AG10803 (cell line): Measurements from ENCODE around the gene TRMU.

Experiments used
- DNase-seq: peaks from one replicate; pipeline ENCODE4 v3.0.0; 2010; ENCODE audit warnings: low read depth
- H3K4me3 ChIP-seq: 2 replicates; pipeline ENCODE4 v1.5.1; 2011; ENCODE audit warnings: mild to moderate bottlenecking, low read length, control low read depth
- TF ChIP-seq, protein P1 (sequence below): conservative IDR thresholded peaks from 2 replicates; pipeline ENCODE4 v1.5.1; 2011; ENCODE audit warnings: mild to moderate bottlenecking, low read length, control low read depth, inconsistent platforms

Gene TRMU, protein sequence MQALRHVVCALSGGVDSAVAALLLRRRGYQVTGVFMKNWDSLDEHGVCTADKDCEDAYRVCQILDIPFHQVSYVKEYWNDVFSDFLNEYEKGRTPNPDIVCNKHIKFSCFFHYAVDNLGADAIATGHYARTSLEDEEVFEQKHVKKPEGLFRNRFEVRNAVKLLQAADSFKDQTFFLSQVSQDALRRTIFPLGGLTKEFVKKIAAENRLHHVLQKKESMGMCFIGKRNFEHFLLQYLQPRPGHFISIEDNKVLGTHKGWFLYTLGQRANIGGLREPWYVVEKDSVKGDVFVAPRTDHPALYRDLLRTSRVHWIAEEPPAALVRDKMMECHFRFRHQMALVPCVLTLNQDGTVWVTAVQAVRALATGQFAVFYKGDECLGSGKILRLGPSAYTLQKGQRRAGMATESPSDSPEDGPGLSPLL

DNA sequence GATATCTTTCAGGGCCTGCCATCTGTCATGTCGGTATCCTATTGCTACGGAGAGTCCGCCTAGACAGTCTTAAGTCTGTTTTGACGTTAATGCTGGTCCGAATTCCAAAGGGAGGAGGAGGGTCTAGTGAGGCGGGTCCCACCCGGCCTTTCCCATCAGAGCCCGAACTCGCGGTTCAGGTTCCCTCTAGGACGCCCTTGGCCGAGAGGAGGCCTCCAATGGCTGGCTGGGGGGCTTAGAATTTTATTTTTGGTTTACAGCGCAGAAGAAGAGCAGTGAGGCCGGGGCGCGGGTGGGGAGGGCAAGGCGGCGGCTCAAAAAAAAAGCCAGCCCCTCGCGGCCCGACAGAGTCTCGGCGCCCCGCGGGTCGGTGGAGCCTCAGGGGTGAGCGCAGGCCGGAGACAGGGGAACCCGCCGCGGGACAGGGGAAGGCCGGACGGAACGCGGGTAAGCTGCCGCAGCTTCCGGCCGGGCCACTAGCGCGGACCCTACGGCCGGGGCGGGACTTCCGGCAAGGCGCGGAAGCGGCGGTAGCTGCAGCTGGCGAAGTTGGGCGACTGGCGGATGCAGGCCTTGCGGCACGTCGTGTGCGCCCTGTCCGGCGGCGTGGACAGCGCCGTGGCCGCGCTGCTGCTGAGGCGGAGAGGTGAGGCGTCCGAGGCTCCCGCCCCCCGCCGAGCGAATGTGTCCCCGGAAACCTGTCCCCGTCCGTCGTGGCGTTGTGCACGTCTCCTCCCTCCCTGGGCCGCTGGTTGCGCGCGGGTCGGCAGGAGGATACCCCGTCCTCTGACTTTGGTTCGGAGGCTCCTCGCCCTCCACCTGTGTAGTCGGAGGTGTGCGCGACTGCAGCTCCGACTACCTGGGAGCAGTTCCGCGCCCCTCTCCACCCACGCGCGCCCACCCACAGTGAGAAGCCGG is at the start of gene TRMU:
Gene TRMU, plus strand, starts transcription at position 514 of the 918 bp plus-strand sequence. Its CDS starts 51 bp downstream, at position 565.
- peak; percentile 89 for DNase-seq
- H3K4me3 ChIP-seq, result peak within 1 kb of the TSS; percentile 90
- TF ChIP-seq, protein P1, sequence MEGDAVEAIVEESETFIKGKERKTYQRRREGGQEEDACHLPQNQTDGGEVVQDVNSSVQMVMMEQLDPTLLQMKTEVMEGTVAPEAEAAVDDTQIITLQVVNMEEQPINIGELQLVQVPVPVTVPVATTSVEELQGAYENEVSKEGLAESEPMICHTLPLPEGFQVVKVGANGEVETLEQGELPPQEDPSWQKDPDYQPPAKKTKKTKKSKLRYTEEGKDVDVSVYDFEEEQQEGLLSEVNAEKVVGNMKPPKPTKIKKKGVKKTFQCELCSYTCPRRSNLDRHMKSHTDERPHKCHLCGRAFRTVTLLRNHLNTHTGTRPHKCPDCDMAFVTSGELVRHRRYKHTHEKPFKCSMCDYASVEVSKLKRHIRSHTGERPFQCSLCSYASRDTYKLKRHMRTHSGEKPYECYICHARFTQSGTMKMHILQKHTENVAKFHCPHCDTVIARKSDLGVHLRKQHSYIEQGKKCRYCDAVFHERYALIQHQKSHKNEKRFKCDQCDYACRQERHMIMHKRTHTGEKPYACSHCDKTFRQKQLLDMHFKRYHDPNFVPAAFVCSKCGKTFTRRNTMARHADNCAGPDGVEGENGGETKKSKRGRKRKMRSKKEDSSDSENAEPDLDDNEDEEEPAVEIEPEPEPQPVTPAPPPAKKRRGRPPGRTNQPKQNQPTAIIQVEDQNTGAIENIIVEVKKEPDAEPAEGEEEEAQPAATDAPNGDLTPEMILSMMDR, result no peak

DNA sequence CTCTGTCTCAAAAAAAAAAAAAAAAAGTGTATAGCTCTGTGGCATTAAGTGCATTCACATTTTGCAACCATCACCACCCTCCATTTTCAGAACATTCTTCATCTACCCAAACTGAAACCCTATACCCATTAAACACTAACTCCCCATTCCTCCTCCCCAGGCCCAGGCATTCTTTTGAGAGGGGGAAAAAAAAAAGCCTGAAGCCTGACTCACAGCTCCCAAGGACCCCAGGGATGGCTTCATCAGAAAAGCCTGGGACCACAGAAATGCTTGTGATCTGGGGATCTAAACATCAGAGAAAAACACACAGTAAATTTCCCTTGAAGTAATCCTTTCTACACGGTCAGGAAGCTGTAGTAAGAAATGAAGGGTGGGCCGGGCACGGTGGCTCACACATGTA is 49.5 kb upstream of the TRMU start:
- TF ChIP-seq, protein P1, result no peak
- H3K4me3 ChIP-seq, result no peak overlapping the region
- DNase-seq, result no peak

DNA sequence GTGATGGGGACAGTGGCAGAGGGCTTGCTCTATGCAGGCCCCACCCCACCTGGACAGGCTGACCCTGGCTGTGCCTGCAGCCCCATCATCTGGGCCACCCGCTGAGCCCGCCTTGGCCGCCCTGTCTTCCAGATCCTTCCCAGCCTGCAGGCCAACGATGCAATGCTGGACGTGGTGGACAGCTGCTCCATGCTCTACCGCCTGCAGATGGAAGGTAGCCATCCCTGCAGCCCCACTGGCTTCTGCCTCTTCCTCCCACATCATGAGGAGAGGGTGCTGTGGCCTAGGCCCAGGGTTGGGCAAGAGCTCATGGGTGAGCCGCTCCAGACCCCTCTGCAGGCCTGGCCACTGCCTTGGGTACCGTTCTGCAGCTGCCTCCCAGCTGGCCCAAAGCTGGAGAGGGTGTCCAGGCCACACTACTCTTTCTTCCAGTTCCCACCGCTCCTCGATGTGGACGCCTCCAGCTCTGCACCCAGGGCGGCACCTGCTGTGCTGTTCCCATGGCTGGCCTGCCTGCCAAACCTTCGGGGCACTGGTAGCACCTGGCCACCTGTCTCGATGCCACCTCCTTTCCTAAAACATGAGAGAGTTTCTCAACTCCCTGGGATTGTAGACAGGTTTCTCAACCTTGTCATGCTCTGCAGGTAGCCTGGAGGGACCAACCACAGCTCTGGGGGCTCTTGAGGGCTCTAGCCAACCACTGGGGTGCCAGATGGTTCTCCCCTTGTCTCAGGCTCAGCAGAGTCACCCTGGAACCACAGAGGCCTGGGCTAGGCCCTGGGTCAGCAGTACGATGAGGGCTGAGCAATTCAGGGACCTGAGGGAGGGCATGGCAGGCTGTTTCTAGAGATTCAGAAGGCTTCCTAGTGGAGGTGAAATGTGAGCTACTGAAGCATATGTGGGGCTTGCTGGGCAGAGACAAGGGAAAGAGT is 48.3 kb upstream of the TRMU start:
- TF ChIP-seq, protein P1, result no peak
- no peak overlapping the region for H3K4me3 ChIP-seq
- DNase-seq, result no peak

DNA sequence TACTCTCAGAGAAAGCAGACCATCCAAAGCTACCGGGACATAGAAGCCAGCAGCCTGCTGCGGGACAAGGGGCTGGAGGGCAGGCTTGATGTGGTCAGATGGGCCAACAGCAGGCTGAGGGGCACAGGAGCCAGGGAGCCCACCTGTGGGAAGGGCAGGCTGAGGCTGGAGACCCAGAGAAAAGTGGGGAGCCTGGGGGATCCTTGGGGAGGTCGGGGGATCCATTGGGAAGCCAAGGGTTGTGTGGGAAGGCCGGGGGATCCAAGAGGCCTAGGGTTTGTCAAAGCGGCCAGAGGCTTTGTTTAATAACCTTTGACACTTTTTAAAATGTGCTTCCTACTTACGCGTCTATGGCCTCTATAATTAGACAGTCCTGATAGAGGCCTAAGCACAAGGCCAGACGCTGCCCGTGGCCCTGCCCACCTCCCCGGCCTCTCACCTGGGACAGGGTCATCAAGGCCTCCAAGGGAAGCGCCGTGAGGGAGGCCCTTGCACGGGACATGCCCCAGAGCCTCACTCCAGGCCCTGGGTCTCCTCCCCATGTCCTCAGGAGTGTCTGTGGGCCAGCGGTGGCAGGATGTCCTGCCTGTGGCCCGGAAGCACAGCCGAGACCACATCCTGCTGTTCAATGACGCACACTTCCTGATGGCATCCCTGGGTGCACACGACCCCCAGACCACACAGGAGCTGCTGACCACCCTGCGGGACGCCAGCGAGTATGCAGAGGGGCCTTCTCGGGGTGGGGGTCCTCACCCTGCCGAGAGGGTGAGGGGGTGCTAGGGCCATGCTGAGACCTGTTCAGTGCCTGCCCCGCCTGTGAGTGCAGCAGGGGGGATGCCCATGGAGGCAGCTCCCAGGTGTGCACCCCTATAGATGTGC is 47.4 kb upstream of the TRMU start:
- TF ChIP-seq, protein P1, result no peak
- no peak for DNase-seq
- H3K4me3 ChIP-seq, result no peak overlapping the region

DNA sequence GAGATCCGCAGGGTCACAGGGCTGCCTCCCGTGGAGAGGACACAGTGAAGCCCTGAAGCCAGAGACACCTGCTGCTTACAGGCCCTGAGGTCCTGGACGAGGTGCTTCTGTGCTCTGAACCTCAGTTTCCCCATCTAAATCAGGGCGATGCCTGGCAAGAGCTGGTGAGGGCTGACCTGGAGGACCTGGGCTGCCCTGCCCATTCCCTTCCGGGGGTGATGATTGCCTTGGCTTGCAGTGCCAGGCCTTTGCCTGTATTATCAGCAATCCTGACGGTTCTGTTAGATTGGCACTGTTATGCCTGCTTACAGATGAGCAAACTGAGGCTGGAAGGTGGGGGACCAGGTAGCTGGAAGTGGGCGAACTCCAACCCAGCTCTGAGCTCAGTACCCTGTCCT is 46.7 kb upstream of the TRMU start:
- TF ChIP-seq, protein P1, result no peak
- H3K4me3 ChIP-seq, result no peak overlapping the region
- no peak for DNase-seq

DNA sequence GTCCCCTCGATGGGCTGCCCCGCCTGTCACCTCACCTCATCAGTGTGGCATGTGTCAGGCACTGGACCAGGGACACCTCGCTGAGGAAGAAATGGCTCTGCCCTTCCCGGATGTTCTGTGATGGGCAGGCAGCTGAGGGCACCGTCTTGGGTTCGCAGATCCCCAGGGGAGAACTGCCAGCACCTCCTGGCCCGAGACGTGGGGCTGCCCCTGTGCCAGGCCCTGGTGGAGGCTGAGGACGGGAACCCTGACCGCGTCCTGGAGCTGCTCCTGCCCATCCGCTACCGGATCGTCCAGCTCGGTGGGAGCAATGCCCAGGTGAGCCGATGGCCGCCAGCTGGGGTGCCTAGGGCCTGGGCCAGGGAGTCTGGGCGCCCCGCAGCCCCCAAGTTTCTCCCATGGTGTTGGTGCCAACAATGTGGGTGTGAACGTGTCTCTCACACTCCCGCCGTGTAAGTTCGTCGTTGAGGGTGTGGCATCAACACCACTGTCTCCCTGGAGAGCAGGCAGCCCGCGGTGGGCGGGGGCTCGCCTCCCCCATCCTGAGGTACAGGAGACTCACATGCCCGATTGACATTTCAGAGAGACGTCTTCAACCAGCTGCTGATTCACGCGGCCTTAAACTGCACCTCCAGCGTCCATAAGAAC is 46.1 kb upstream of the TRMU start:
- H3K4me3 ChIP-seq, result no peak overlapping the region
- TF ChIP-seq, protein P1, result no peak
- no peak for DNase-seq
